RWPE1 (cell line): Measurements from ENCODE around the gene SRGN.

ENCODE experiments used
- CTCF ChIA-PET: fragments of 350-600 bp; sonication (Branson Sonifier 250); formaldehyde crosslinking; extraction: SDS; loops from one replicate; lab custom pipeline; 2021; lab: Yijun Ruan, JAX
- POLR2A ChIA-PET: fragments of 400-600 bp; formaldehyde crosslinking; extraction: SDS; loops from one replicate; lab custom pipeline; 2020; ENCODE audit warnings: antibody characterized with exemption; ENCODE audit not compliant: low non-redundant PET; lab: Yijun Ruan, JAX
- DNase-seq: peaks from one replicate; pipeline ENCODE4 v3.0.0; 2012; ENCODE audit warnings: low spot score
- H3K27ac ChIP-seq: fragments of 450-650 bp; 2 replicates; pipeline ENCODE4 v1.5.1; 2017
- CTCF ChIP-seq: fragments of 450-650 bp; conservative IDR thresholded peaks from 2 replicates; pipeline ENCODE4 v1.5.1; 2017; ENCODE audit warnings: low read depth, mild to moderate bottlenecking

The SRGN gene

GRCh38 chr10:69119896-69120295 is 32.0 kb downstream of the SRGN start:
- ChIA-PET POLR2A (no interaction called here), CTCF (interaction anchor here (0.6 kb wide), 1 partner anchor 100 kb away, joined by 5 read pairs; no protein-coding TSS in a partner anchor)

DNA sequence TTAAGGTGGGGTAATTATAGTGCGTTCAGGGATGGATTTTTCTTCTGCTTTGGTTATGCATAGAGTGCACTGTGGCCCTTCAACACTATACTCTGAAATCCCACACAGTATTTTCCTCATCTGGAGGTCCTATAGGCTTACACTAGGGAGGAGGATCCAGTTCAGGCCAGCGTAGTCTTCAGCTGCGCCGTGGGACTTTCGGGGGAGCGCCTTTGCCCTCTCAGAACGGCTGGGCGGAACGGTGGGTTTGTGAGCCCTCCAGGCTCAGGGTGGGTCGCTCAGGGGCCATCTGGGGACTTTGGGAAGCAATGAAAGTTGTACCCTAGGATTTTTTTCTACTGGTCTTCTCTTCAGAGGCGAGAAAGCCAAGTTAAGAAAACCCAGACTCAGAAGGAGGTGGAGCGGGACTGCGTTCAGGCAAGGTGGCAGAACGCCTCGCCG is 35.4 kb downstream of the SRGN start:
- POLR2A ChIA-PET = no interaction called here
- CTCF ChIA-PET = interaction anchor here (0.5 kb wide), 1 partner anchor 19 kb away, joined by 3 read pairs; no protein-coding TSS in a partner anchor
- DNase-seq = peak; percentile 45
- peak overlapping the region; percentile 96 for H3K27ac ChIP-seq
- no peak; the same call in none of the 2 replicates for TF ChIP-seq CTCF

More at GRCh38 chr10:69119896-69120295, 32.0 kb downstream of the SRGN start:
- no peak for TF ChIP-seq CTCF
- no peak overlapping the region for H3K27ac ChIP-seq
- DNase-seq = no peak

- POLR2A ChIA-PET = no interaction called here
- peak within 1 kb of the TSS; percentile 96 for H3K27ac ChIP-seq
- CTCF ChIA-PET = interaction anchor here (0.5 to 0.6 kb wide), 2 partner anchors 20 to 648 kb away, joined by 3 to 6 read pairs; no protein-coding TSS in a partner anchor
- DNase-seq = peak; percentile 99
- 0 out of 2 replicates have a peak, but pooled peaks have one; percentile 45 for TF ChIP-seq CTCF
Measured at GRCh38 chr10:69123747-69124562, 36.1 kb downstream of the SRGN start, which contains the start of gene VPS26A. Gene VPS26A (plus strand): TSS chr10:69124178. CDS start chr10:69124278, 100 bp downstream.

GRCh38 chr10:69124563-69125268 is 36.8 kb downstream of the SRGN start:
- no peak for TF ChIP-seq CTCF
- ChIA-PET POLR2A (interaction anchor here (0.5 kb wide), 1 partner anchor 24 kb away, joined by 6 read pairs; no protein-coding TSS in a partner anchor), CTCF (interaction anchor here (0.5 kb wide), 1 partner anchor 259 kb away, joined by 3 read pairs; no protein-coding TSS in a partner anchor)
- peak overlapping the region; percentile 96 for H3K27ac ChIP-seq
- DNase-seq = peak; percentile 62

- POLR2A ChIA-PET = no interaction called here
- CTCF ChIA-PET = interaction anchor here (0.5 kb wide), 1 partner anchor 258 kb away, joined by 3 read pairs; no protein-coding TSS in a partner anchor
- no peak for DNase-seq
- no peak overlapping the region for H3K27ac ChIP-seq
- no peak for TF ChIP-seq CTCF
Measured at GRCh38 chr10:69125554-69125953, 37.7 kb downstream of the SRGN start.

DNA sequence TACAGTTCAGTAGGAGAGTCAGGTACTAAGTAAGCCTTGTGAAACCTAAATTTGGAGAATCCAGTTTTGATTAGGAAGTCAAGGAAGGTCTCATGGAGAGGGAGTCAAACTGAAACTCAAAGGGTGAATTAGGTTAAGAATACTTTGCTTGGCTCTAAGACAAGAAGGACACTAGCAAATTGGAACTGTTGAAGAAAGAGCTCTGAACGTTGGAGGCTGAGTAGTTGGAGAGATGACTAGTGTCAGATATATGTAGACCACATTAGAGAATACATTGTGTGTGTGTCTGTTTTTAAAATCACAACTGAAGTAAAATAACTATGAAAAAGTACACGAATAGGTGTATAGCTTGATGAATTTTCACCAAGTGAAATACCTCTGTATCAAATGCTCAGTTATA is 42.3 kb downstream of the SRGN start:
- no peak for TF ChIP-seq CTCF
- CTCF ChIA-PET = no interaction called here
- POLR2A ChIA-PET = interaction anchor here (0.5 kb wide), 1 partner anchor 19 kb away, joined by 4 read pairs; no protein-coding TSS in a partner anchor
- no peak for DNase-seq
- no peak overlapping the region for H3K27ac ChIP-seq
